Measurements from ENCODE around the gene SCUBE3.
A peak's percentile ranks its signal among the peaks of the same experiment; 100 is the strongest.

Gene SCUBE3

GRCh38 chr6:35213824-35214756, at the start of gene SCUBE3:
TSS of gene SCUBE3 (plus strand) at chr6:35213956. CDS start at chr6:35214419, 463 bp downstream.
- peak; percentile 6 to 15 for DNase-seq

- no peak for DNase-seq
These were observed 49.5 kb upstream of the SCUBE3 start for GRCh38 chr6:35164277-35164676.

GRCh38 chr6:35164868-35165267, 48.9 kb upstream of the SCUBE3 start:
- DNase-seq: no peak

GRCh38 chr6:35165630-35166071, 48.1 kb upstream of the SCUBE3 start:
- no peak for DNase-seq

- DNase-seq: no peak
These were observed 47.6 kb upstream of the SCUBE3 start for GRCh38 chr6:35166116-35166515.

- no peak for DNase-seq
These were observed 47.2 kb upstream of the SCUBE3 start for GRCh38 chr6:35166520-35166919.

- no peak for DNase-seq
These were observed 46.3 kb upstream of the SCUBE3 start for GRCh38 chr6:35167505-35167904.

- DNase-seq: no peak
These were observed 45.3 kb upstream of the SCUBE3 start for GRCh38 chr6:35168461-35168861.

- DNase-seq: no peak
These were observed 43.6 kb upstream of the SCUBE3 start for GRCh38 chr6:35170166-35170565.

- no peak for DNase-seq
These were observed 42.9 kb upstream of the SCUBE3 start for GRCh38 chr6:35170891-35171290.

GRCh38 chr6:35173044-35173426, 40.7 kb upstream of the SCUBE3 start:
- DNase-seq: no peak

- no peak for DNase-seq
These were observed 40.2 kb upstream of the SCUBE3 start for GRCh38 chr6:35173427-35174087.

GRCh38 chr6:35174088-35174434, 39.7 kb upstream of the SCUBE3 start:
- DNase-seq: no peak

GRCh38 chr6:35174501-35174900, 39.3 kb upstream of the SCUBE3 start:
- DNase-seq: no peak

- DNase-seq: no peak
These were observed 37.3 kb upstream of the SCUBE3 start for GRCh38 chr6:35176301-35177024.

GRCh38 chr6:35177157-35177556, 36.6 kb upstream of the SCUBE3 start:
- no peak for DNase-seq

- no peak for DNase-seq
These were observed 36.2 kb upstream of the SCUBE3 start for GRCh38 chr6:35177596-35177995.

GRCh38 chr6:35178012-35178411, 35.7 kb upstream of the SCUBE3 start:
- DNase-seq: no peak

- DNase-seq: no peak
These were observed 34.6 kb upstream of the SCUBE3 start for GRCh38 chr6:35178932-35179832.

GRCh38 chr6:35179901-35180535, 33.7 kb upstream of the SCUBE3 start:
- DNase-seq: no peak

- no peak for DNase-seq
These were observed 32.3 kb upstream of the SCUBE3 start for GRCh38 chr6:35181308-35181932.

Data from activated CD4-positive, alpha-beta T cell treated with anti-CD3 and anti-CD28 coated beads, Interleukin-2, amount 50 U/mL, for 48 hours (primary cell).